Endothelial cell of hepatic sinusoid (primary cell): ENCODE results near the gene CD2AP.
"Not testable (repeated sequence)": the region's sequence is repeated elsewhere in the genome, so short reads cannot be mapped to it uniquely, and the experiment has no call there.

Source experiments
- in situ Hi-C: cut with HindIII; loops from 2 replicates; pipeline ENCODE4 v1.10.0; 2017; ENCODE audit warnings: low sequenced_read_pairs

The CD2AP gene

GRCh38 chr6:47477497-47478232 is at the start of gene CD2AP:
Gene CD2AP (plus strand): TSS chr6:47477789. CDS start chr6:47478245, 456 bp downstream.
- in situ Hi-C loops: loop anchor here (5.0 kb wide), 1 partner anchor 80 kb away; no protein-coding TSS in a partner anchor

- in situ Hi-C loops: no loop called here
Observed at GRCh38 chr6:47428288-47428687, 49.3 kb upstream of the CD2AP start.

GRCh38 chr6:47428746-47429664 is 48.6 kb upstream of the CD2AP start:
- in situ Hi-C loops: no loop called here

GRCh38 chr6:47434372-47435253 is 43.0 kb upstream of the CD2AP start:
- in situ Hi-C loops: no loop called here

- in situ Hi-C loops: no loop called here
Observed at GRCh38 chr6:47435254-47435612, 42.4 kb upstream of the CD2AP start.

GRCh38 chr6:47437592-47437991 is 40.0 kb upstream of the CD2AP start:
- in situ Hi-C loops: no loop called here

GRCh38 chr6:47438481-47439347 is 38.9 kb upstream of the CD2AP start:
- in situ Hi-C loops: no loop called here

GRCh38 chr6:47439348-47439668 is 38.3 kb upstream of the CD2AP start:
- in situ Hi-C loops: no loop called here

- in situ Hi-C loops: no loop called here
Observed at GRCh38 chr6:47440719-47441118, 36.9 kb upstream of the CD2AP start.

- in situ Hi-C loops: not testable (repeated sequence)
Observed at GRCh38 chr6:47444964-47445363, 32.6 kb upstream of the CD2AP start.

GRCh38 chr6:47446669-47447330 is 30.8 kb upstream of the CD2AP start:
- in situ Hi-C loops: no loop called here

- in situ Hi-C loops: no loop called here
Observed at GRCh38 chr6:47447722-47448121, 29.9 kb upstream of the CD2AP start.

- in situ Hi-C loops: no loop called here
Observed at GRCh38 chr6:47451162-47451561, 26.4 kb upstream of the CD2AP start.

GRCh38 chr6:47452899-47453298 is 24.7 kb upstream of the CD2AP start:
- in situ Hi-C loops: no loop called here

- in situ Hi-C loops: no loop called here
Observed at GRCh38 chr6:47453372-47453936, 24.1 kb upstream of the CD2AP start.

GRCh38 chr6:47454713-47455396 is 22.7 kb upstream of the CD2AP start:
- in situ Hi-C loops: no loop called here

- in situ Hi-C loops: no loop called here
Observed at GRCh38 chr6:47455533-47456209, 21.9 kb upstream of the CD2AP start.

- in situ Hi-C loops: no loop called here
Observed at GRCh38 chr6:47456536-47456975, 21.0 kb upstream of the CD2AP start.
